HCT116 (cell line): ENCODE measurements around the gene RPTOR.

ENCODE experiments used
- CTCF ChIP-seq, 3 experiments: fragments of 200-600 bp in 1 of 3; sonication (generic) in 1 of 3; IDR thresholded peaks in 2 of 3; conservative IDR thresholded peaks in 1 of 3; 2 replicates each; pipeline ENCODE4 v1.5.1; 2012 to 2017; ENCODE audit warnings: low read depth in 2 of 3, low read length in 2 of 3, antibody characterized with exemption in 1 of 3, borderline replicate concordance in 1 of 3, control low read depth in 1 of 3, mild to moderate bottlenecking in 1 of 3, mixed read lengths in 1 of 3, mixed run types in 1 of 3, moderate library complexity in 1 of 3; ENCODE audit not compliant: insufficient read depth in 1 of 3
- EZH2 ChIP-seq: fragments of 200-600 bp; sonication (generic); IDR thresholded peaks from 2 replicates; pipeline ENCODE4 v1.6.1; 2017; ENCODE audit warnings: antibody characterized with exemption, mixed run types
- EZH2phosphoT487 ChIP-seq: fragments of 200-600 bp; IDR thresholded peaks from 2 replicates; pipeline ENCODE4 v1.6.1; 2018; ENCODE audit warnings: antibody characterized with exemption, borderline replicate concordance
- MAX ChIP-seq: IDR thresholded peaks from 2 replicates; pipeline ENCODE4 v1.6.1; 2012
- RAD21 ChIP-seq: IDR thresholded peaks from 2 replicates; pipeline ENCODE4 v1.6.1; 2012; ENCODE audit warnings: low read depth, mild to moderate bottlenecking
- ZBTB33 ChIP-seq: IDR thresholded peaks from 2 replicates; pipeline ENCODE4 v1.6.1; 2011; ENCODE audit warnings: mild to moderate bottlenecking, low read length, moderate library complexity; ENCODE audit not compliant: insufficient replicate concordance; ENCODE audit errors: extremely low read depth
- ZNF274 ChIP-seq: fragments of 200-500 bp; sonication (Bioruptor generic); IDR thresholded peaks from 2 replicates; pipeline ENCODE4 v1.6.1; 2014; ENCODE audit warnings: mild to moderate bottlenecking, low read depth, low read length, inconsistent platforms

GRCh38 chr17:80813318-80813717, 268.7 kb downstream of the RPTOR start:
- TF ChIP-seq ZNF274 = no peak
- TF ChIP-seq EZH2 = no peak
- TF ChIP-seq EZH2phosphoT487 = no peak
- TF ChIP-seq MAX = no peak
- TF ChIP-seq ZBTB33 = no peak
- no peak for TF ChIP-seq RAD21
- TF ChIP-seq CTCF (IDR thresholded peaks at IDR 0.05 in 2 of 3, conservative IDR thresholded peaks at IDR 0.05 in 1 of 3; ENCODE audit: borderline replicate concordance in 1 of 3, insufficient read depth in 1 of 3, low read depth in 2 of 3, low read length in 2 of 3) = no peak
